ENCODE data around the gene ARID1A.

Gene ARID1A

DNA sequence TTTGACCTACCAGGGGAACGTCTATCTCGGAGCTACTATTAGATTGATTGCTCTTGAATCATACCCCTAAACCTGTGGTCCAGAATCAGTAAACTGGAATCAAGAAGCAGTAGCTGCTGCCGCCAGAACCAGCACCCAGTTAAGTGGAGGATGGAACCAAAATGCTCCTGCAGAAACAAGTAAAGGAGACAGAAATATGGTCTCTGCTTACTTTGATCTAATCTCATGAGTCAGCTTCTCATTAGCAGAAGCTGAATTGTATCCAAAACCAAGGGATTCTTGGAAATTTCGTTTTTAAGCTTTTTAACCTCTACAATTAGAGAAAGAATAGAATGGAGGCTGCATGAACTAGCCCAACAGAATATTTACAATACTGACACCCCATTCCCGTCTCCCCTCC, 49.4 kb downstream of the ARID1A start:
- Histone ChIP-seq H3K9me3 (ENCODE audit: control insufficient read depth, low read length) (no peaks in the 10 kb centered on the region), H3K9ac (no peak overlapping the region), H3K4me1 (peaks cover 6% of the 10 kb centered on the region), H3K36me3 (ENCODE audit: control insufficient read depth, insufficient read depth, low read length) (no peaks in the 10 kb centered on the region), H3K79me2 (peaks cover 20% of the 10 kb centered on the region), H3K4me2 (ENCODE audit: low read length) (peak overlapping the region; percentile 19), H3K27ac (peak overlapping the region; percentile 41), H3K4me3 (ENCODE audit: low read depth, low read length) (no peak overlapping the region), H3K27me3 (ENCODE audit: control insufficient read depth, insufficient read depth, low read length) (no peaks in the 10 kb centered on the region), H2AFZ (no peak overlapping the region)
- TF ChIP-seq, protein P1, sequence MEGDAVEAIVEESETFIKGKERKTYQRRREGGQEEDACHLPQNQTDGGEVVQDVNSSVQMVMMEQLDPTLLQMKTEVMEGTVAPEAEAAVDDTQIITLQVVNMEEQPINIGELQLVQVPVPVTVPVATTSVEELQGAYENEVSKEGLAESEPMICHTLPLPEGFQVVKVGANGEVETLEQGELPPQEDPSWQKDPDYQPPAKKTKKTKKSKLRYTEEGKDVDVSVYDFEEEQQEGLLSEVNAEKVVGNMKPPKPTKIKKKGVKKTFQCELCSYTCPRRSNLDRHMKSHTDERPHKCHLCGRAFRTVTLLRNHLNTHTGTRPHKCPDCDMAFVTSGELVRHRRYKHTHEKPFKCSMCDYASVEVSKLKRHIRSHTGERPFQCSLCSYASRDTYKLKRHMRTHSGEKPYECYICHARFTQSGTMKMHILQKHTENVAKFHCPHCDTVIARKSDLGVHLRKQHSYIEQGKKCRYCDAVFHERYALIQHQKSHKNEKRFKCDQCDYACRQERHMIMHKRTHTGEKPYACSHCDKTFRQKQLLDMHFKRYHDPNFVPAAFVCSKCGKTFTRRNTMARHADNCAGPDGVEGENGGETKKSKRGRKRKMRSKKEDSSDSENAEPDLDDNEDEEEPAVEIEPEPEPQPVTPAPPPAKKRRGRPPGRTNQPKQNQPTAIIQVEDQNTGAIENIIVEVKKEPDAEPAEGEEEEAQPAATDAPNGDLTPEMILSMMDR (IDR thresholded peaks at IDR 0.05), result no peak

DNA sequence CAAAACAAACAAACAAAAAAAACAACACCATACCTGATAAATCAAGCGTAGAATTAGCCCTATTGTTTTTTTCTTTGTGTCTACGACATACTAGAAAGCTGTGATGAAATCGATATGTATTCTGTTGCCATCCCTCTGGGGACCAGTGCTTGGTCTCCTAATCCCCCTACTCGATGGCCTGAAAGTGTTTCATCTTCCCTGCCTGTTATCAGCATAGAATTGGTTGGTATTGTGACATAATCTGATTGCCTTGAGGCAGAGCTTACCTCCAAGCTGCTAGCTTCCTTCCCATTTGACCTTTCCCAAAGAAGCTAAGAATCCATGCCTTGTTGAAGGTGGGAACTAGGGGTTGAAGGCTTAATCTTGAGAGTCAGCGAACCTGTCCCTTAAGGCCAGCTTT, 51.2 kb downstream of the ARID1A start:
- H3K9ac ChIP-seq, result no peak overlapping the region
- peaks cover 6% of the 10 kb centered on the region for H3K4me1 ChIP-seq
- H3K36me3 ChIP-seq (ENCODE audit: control insufficient read depth, insufficient read depth, low read length), result no peaks in the 10 kb centered on the region
- no peaks in the 10 kb centered on the region for H3K27me3 ChIP-seq (ENCODE audit: control insufficient read depth, insufficient read depth, low read length)
- H3K4me3 ChIP-seq (ENCODE audit: low read depth, low read length), result no peak overlapping the region
- peaks cover 17% of the 10 kb centered on the region for H3K79me2 ChIP-seq
- H3K9me3 ChIP-seq (ENCODE audit: control insufficient read depth, low read length), result no peaks in the 10 kb centered on the region
- TF ChIP-seq, protein P1 (IDR thresholded peaks at IDR 0.05), result no peak
- no peak overlapping the region for H3K27ac ChIP-seq
- H2AFZ ChIP-seq, result no peak overlapping the region
- H3K4me2 ChIP-seq (ENCODE audit: low read length), result no peak overlapping the region

DNA sequence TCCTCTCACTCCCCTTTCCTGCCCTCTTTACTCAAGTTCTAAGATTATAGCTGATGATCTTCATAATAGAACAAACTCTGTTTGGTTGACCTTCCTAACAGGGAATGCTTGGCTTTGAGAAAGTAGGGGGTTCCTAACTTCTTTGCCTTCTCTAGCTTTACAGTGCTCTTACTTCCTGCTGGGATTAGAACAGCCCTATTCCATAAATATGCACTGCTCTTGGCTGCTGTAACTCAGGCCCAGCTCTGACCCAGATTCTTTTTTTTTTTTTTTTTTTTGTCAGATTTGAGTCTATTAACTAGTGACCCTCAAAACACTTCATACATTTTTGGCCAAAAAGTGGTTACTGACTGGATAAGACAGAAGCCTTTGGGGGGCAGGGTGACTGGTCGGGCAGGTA, 52.5 kb downstream of the ARID1A start:
- H2AFZ ChIP-seq, result no peak overlapping the region
- H3K27ac ChIP-seq, result no peak overlapping the region
- no peak overlapping the region for H3K9ac ChIP-seq
- H3K4me1 ChIP-seq, result peaks cover 6% of the 10 kb centered on the region
- H3K9me3 ChIP-seq (ENCODE audit: control insufficient read depth, low read length), result no peaks in the 10 kb centered on the region
- no peak overlapping the region for H3K4me3 ChIP-seq (ENCODE audit: low read depth, low read length)
- TF ChIP-seq, protein P1 (IDR thresholded peaks at IDR 0.05), result no peak
- H3K36me3 ChIP-seq (ENCODE audit: control insufficient read depth, insufficient read depth, low read length), result no peaks in the 10 kb centered on the region
- no peaks in the 10 kb centered on the region for H3K27me3 ChIP-seq (ENCODE audit: control insufficient read depth, insufficient read depth, low read length)
- peaks cover 14% of the 10 kb centered on the region for H3K79me2 ChIP-seq
- no peak overlapping the region for H3K4me2 ChIP-seq (ENCODE audit: low read length)

DNA sequence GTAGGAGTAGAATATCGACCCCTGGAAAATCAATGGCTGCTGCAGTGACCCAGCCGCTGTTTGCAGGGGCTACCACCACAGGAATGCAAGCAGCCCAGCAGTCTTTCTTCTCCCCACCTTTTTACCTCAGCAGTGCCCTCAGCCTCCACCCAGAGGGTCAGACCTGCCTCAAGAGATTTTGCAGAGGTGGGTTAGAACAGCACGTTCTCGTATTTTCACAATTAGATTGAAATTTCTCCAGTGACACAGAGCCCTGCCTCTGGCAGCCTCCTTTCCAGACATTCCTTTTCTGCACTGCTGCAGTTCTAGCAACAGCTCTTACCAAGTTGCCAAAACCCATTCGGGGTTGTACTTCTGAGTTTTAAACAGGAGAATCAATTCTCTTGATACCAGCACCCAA, 53.6 kb downstream of the ARID1A start:
- H3K27ac ChIP-seq, result no peak overlapping the region
- TF ChIP-seq, protein P1 (IDR thresholded peaks at IDR 0.05), result no peak
- H3K36me3 ChIP-seq (ENCODE audit: control insufficient read depth, insufficient read depth, low read length), result no peaks in the 10 kb centered on the region
- no peaks in the 10 kb centered on the region for H3K9me3 ChIP-seq (ENCODE audit: control insufficient read depth, low read length)
- H3K79me2 ChIP-seq, result peaks cover 16% of the 10 kb centered on the region
- H3K4me2 ChIP-seq (ENCODE audit: low read length), result no peak overlapping the region
- no peak overlapping the region for H2AFZ ChIP-seq
- H3K27me3 ChIP-seq (ENCODE audit: control insufficient read depth, insufficient read depth, low read length), result no peaks in the 10 kb centered on the region
- H3K4me1 ChIP-seq, result peaks cover 6% of the 10 kb centered on the region
- H3K4me3 ChIP-seq (ENCODE audit: low read depth, low read length), result no peak overlapping the region
- H3K9ac ChIP-seq, result no peak overlapping the region

GRCh38 chr1:26750428-26750827, 54.6 kb downstream of the ARID1A start:
- Histone ChIP-seq H3K79me2 (peaks cover 16% of the 10 kb centered on the region), H3K4me3 (ENCODE audit: low read depth, low read length) (no peak overlapping the region), H3K4me1 (peaks cover 3% of the 10 kb centered on the region), H3K9ac (no peak overlapping the region), H3K9me3 (ENCODE audit: control insufficient read depth, low read length) (no peaks in the 10 kb centered on the region), H3K27me3 (ENCODE audit: control insufficient read depth, insufficient read depth, low read length) (no peaks in the 10 kb centered on the region), H3K4me2 (ENCODE audit: low read length) (no peak overlapping the region), H2AFZ (no peak overlapping the region), H3K27ac (no peak overlapping the region), H3K36me3 (ENCODE audit: control insufficient read depth, insufficient read depth, low read length) (no peaks in the 10 kb centered on the region)
- TF ChIP-seq, protein P1 (IDR thresholded peaks at IDR 0.05), result no peak
